NT2/D1 (cell line): ENCODE data around the gene CFAP65.

Source experiments
- DNase-seq: peaks from one replicate; pipeline ENCODE4 v3.0.0-alpha.2; 2011; ENCODE audit warnings: low read depth, low spot score
- H3K27me3 ChIP-seq: 2 replicates; pipeline ENCODE4 v1.6.0; 2011; ENCODE audit warnings: mild to moderate bottlenecking; ENCODE audit not compliant: insufficient read length, insufficient read depth
- H3K36me3 ChIP-seq: 2 replicates; pipeline ENCODE4 v1.6.1; 2011; ENCODE audit warnings: mild to moderate bottlenecking, low read length, mixed read lengths; ENCODE audit not compliant: insufficient read depth, insufficient read length
- H3K4me1 ChIP-seq: 2 replicates; pipeline ENCODE4 v1.5.1; 2011; ENCODE audit not compliant: insufficient read depth, insufficient read length
- H3K4me3 ChIP-seq: 2 replicates; pipeline ENCODE4 v1.5.1; 2011; ENCODE audit warnings: low read depth; ENCODE audit not compliant: insufficient read length
- H3K9ac ChIP-seq: 2 replicates; pipeline ENCODE4 v1.6.0; 2011; ENCODE audit warnings: low read depth; ENCODE audit not compliant: insufficient read length
- H3K9me3 ChIP-seq: 2 replicates; pipeline ENCODE4 v1.5.1; 2011; ENCODE audit warnings: mild to moderate bottlenecking, low read length; ENCODE audit not compliant: insufficient read depth
- SUZ12 ChIP-seq: IDR thresholded peaks from 2 replicates; pipeline ENCODE4 v1.6.1; 2011; ENCODE audit not compliant: insufficient read length, insufficient read depth; ENCODE audit errors: extremely low read depth
- YY1 ChIP-seq: IDR thresholded peaks from 2 replicates; pipeline ENCODE4 v1.6.1; 2011; ENCODE audit not compliant: insufficient read length, insufficient read depth
- ZNF274 ChIP-seq: IDR thresholded peaks from 2 replicates; pipeline ENCODE4 v1.6.1; 2011; ENCODE audit warnings: mild to moderate bottlenecking, low read depth, low read length

The CFAP65 gene

GRCh38 chr2:219082332-219082958, 41.1 kb upstream of the CFAP65 start:
- TF ChIP-seq YY1 (no peak), SUZ12 (no peak), ZNF274 (no peak)
- DNase-seq: no peak

GRCh38 chr2:219081701-219082331, 40.5 kb upstream of the CFAP65 start:
- H3K9ac ChIP-seq: no peak overlapping the region

More at GRCh38 chr2:219082332-219082958, 41.1 kb upstream of the CFAP65 start:
- H3K9ac ChIP-seq: no peak overlapping the region
- H3K36me3 ChIP-seq: peaks cover 5% of the 10 kb centered on the region
- no peak overlapping the region for H3K4me3 ChIP-seq
- H3K27me3 ChIP-seq: no peaks in the 10 kb centered on the region
- peaks cover 6% of the 10 kb centered on the region for H3K4me1 ChIP-seq
- no peaks in the 10 kb centered on the region for H3K9me3 ChIP-seq

GRCh38 chr2:219081096-219081495, 39.8 kb upstream of the CFAP65 start:
- Histone ChIP-seq H3K27me3 (no peaks in the 10 kb centered on the region), H3K9me3 (no peaks in the 10 kb centered on the region), H3K9ac (no peak overlapping the region), H3K36me3 (peaks cover 19% of the 10 kb centered on the region), H3K4me1 (no peaks in the 10 kb centered on the region), H3K4me3 (no peak overlapping the region)
- DNase-seq: no peak
- TF ChIP-seq SUZ12: no peak
- no peak for TF ChIP-seq YY1
- TF ChIP-seq ZNF274: no peak

More at GRCh38 chr2:219081701-219082331, 40.5 kb upstream of the CFAP65 start:
- no peak for DNase-seq
- Histone ChIP-seq H3K4me3 (no peak overlapping the region), H3K9me3 (no peaks in the 10 kb centered on the region), H3K4me1 (peaks cover 2% of the 10 kb centered on the region), H3K27me3 (no peaks in the 10 kb centered on the region), H3K36me3 (peaks cover 11% of the 10 kb centered on the region)
- TF ChIP-seq ZNF274 (no peak), SUZ12 (no peak)

GRCh38 chr2:219079417-219079816, 38.1 kb upstream of the CFAP65 start:
- Histone ChIP-seq H3K4me1 (no peaks in the 10 kb centered on the region), H3K27me3 (no peaks in the 10 kb centered on the region), H3K4me3 (no peak overlapping the region), H3K36me3 (peaks cover 31% of the 10 kb centered on the region), H3K9me3 (no peaks in the 10 kb centered on the region), H3K9ac (no peak overlapping the region)
- TF ChIP-seq YY1: no peak
- TF ChIP-seq ZNF274: no peak
- TF ChIP-seq SUZ12: no peak
- DNase-seq: no peak

- Histone ChIP-seq H3K9me3 (no peaks in the 10 kb centered on the region), H3K4me1 (no peaks in the 10 kb centered on the region), H3K36me3 (peaks cover 34% of the 10 kb centered on the region), H3K9ac (no peak overlapping the region), H3K4me3 (no peak overlapping the region), H3K27me3 (no peaks in the 10 kb centered on the region)
- TF ChIP-seq SUZ12: no peak
- TF ChIP-seq YY1: no peak
- TF ChIP-seq ZNF274: no peak
- DNase-seq: no peak
Measured at GRCh38 chr2:219078951-219079350, 37.6 kb upstream of the CFAP65 start.

GRCh38 chr2:219078126-219078525, 36.8 kb upstream of the CFAP65 start:
- no peaks in the 10 kb centered on the region for H3K9me3 ChIP-seq
- no peaks in the 10 kb centered on the region for H3K27me3 ChIP-seq
- H3K4me3 ChIP-seq: no peak overlapping the region
- peaks cover 34% of the 10 kb centered on the region for H3K36me3 ChIP-seq
- no peak for DNase-seq
- TF ChIP-seq ZNF274 (no peak), YY1 (no peak), SUZ12 (no peak)
- H3K9ac ChIP-seq: no peak overlapping the region
- H3K4me1 ChIP-seq: no peaks in the 10 kb centered on the region

GRCh38 chr2:219076253-219076652, 34.9 kb upstream of the CFAP65 start:
- Histone ChIP-seq H3K27me3 (no peaks in the 10 kb centered on the region), H3K9ac (no peak overlapping the region), H3K4me3 (no peak overlapping the region), H3K4me1 (no peaks in the 10 kb centered on the region), H3K36me3 (peaks cover 34% of the 10 kb centered on the region), H3K9me3 (no peaks in the 10 kb centered on the region)
- TF ChIP-seq ZNF274 (no peak), SUZ12 (no peak), YY1 (no peak)
- DNase-seq: no peak
